ENCODE data around the gene SAMD4A.
A peak's percentile ranks its signal among the peaks of the same experiment; 100 is the strongest.

The SAMD4A gene

GRCh38 chr14:54625112-54625511, 58.2 kb downstream of the SAMD4A start:
- TF ChIP-seq FOXM1 (IDR thresholded peaks at IDR 0.05; ENCODE audit: borderline replicate concordance, low read depth), result no peak
- 0 out of 2 replicates have a peak, but pooled peaks have one; percentile 2 for TF ChIP-seq CEBPB (IDR thresholded peaks at IDR 0.05)

GRCh38 chr14:54627219-54627539, 60.3 kb downstream of the SAMD4A start:
- TF ChIP-seq MAX (IDR thresholded peaks at IDR 0.05), result no peak
- TF ChIP-seq REST (IDR thresholded peaks at IDR 0.05; ENCODE audit: low read depth), result no peak
- TF ChIP-seq TCF12 (IDR thresholded peaks at IDR 0.05; ENCODE audit: low read depth), result no peak
- no peak for TF ChIP-seq ZBTB7A (IDR thresholded peaks at IDR 0.05; ENCODE audit: low read depth)
- no peak for TF ChIP-seq EP300 (IDR thresholded peaks at IDR 0.05; ENCODE audit: borderline replicate concordance)
- TF ChIP-seq TAF1 (IDR thresholded peaks at IDR 0.05; ENCODE audit: low read depth), result no peak
- no peak for TF ChIP-seq NFIC (IDR thresholded peaks at IDR 0.05)
- no peak for TF ChIP-seq RAD21 (IDR thresholded peaks at IDR 0.05; ENCODE audit: low read depth)
- no peak for TF ChIP-seq YY1 (IDR thresholded peaks at IDR 0.05; ENCODE audit: low read depth)
- TF ChIP-seq CEBPB (IDR thresholded peaks at IDR 0.05), result no peak
- no peak for TF ChIP-seq CREB1 (IDR thresholded peaks at IDR 0.05; ENCODE audit: low read depth)
- TF ChIP-seq EGR1 (IDR thresholded peaks at IDR 0.05), result no peak
- TF ChIP-seq USF1 (IDR thresholded peaks at IDR 0.05), result no peak

- TF ChIP-seq USF1 (IDR thresholded peaks at IDR 0.05) (no peak), RAD21 (IDR thresholded peaks at IDR 0.05; ENCODE audit: low read depth) (no peak), TEAD4 (IDR thresholded peaks at IDR 0.05) (no peak)
Measured at GRCh38 chr14:54627540-54628363, 60.8 kb downstream of the SAMD4A start.

GRCh38 chr14:54629183-54629582, 62.3 kb downstream of the SAMD4A start:
- TF ChIP-seq MAX (IDR thresholded peaks at IDR 0.05) (no peak), NFIC (IDR thresholded peaks at IDR 0.05) (no peak), ZBTB7A (IDR thresholded peaks at IDR 0.05; ENCODE audit: low read depth) (no peak)

- TF ChIP-seq YY1 (IDR thresholded peaks at IDR 0.05; ENCODE audit: low read depth), result no peak
- no peak for TF ChIP-seq NFIC (IDR thresholded peaks at IDR 0.05)
- TF ChIP-seq REST (IDR thresholded peaks at IDR 0.05; ENCODE audit: low read depth), result no peak
- TF ChIP-seq RAD21 (IDR thresholded peaks at IDR 0.05; ENCODE audit: low read depth), result no peak
- no peak for TF ChIP-seq EGR1 (IDR thresholded peaks at IDR 0.05)
- TF ChIP-seq MAX (IDR thresholded peaks at IDR 0.05), result no peak
- no peak for TF ChIP-seq ZBTB7A (IDR thresholded peaks at IDR 0.05; ENCODE audit: low read depth)
- TF ChIP-seq FOXM1 (IDR thresholded peaks at IDR 0.05; ENCODE audit: borderline replicate concordance, low read depth), result no peak
- TF ChIP-seq TAF1 (IDR thresholded peaks at IDR 0.05; ENCODE audit: low read depth), result no peak
- no peak for TF ChIP-seq CREB1 (IDR thresholded peaks at IDR 0.05; ENCODE audit: low read depth)
- TF ChIP-seq TEAD4 (IDR thresholded peaks at IDR 0.05), result no peak
- TF ChIP-seq USF1 (IDR thresholded peaks at IDR 0.05), result no peak
- no peak for TF ChIP-seq CEBPB (IDR thresholded peaks at IDR 0.05)
- TF ChIP-seq TCF12 (IDR thresholded peaks at IDR 0.05; ENCODE audit: low read depth), result no peak
- no peak for TF ChIP-seq EP300 (IDR thresholded peaks at IDR 0.05; ENCODE audit: borderline replicate concordance)
Measured at GRCh38 chr14:54629635-54630360, 62.9 kb downstream of the SAMD4A start.

Measured in Ishikawa (cell line).